PC-3 (cell line): ENCODE measurements around the gene KRTAP12-1. TPM values are rescaled to one million over a fixed set of nuclear protein-coding genes. Genes with fewer than 3 reads are reported as not detected.

Source experiments
- ATAC-seq: fragments of 200-7000 bp; cut with Tn5 transposase; 2 replicates; pipeline ENCODE4 v1.9.1; 2020; ENCODE audit warnings: mild to moderate bottlenecking, moderate library complexity
- BruUV-seq: library from RNA; stranded (reverse); fragments of 400-500 nt; replicated peaks from 2 replicates; lab custom pipeline; 2021; lab: Mats Ljungman, UMichigan
- CTCF ChIA-PET: fragments of 300-600 bp; sonication (Branson Sonifier 250); formaldehyde crosslinking; loops from one replicate; lab custom pipeline; 2022; ENCODE audit warnings: antibody characterized with exemption; lab: Charles Lee
- POLR2A ChIA-PET: fragments of 300-600 bp; sonication (Branson Sonifier 250); formaldehyde crosslinking; loops from one replicate; lab custom pipeline; 2022; ENCODE audit warnings: antibody characterized with exemption; ENCODE audit not compliant: unreplicated experiment; lab: Charles Lee
- DNase-seq: peaks from one replicate; pipeline ENCODE4 v3.0.0-alpha.2; 2015
- H2AFZ ChIP-seq: fragments of 300-600 bp; sonication (generic); 2 replicates; pipeline ENCODE4 v1.6.0; 2016; ENCODE audit warnings: antibody characterized with exemption, low read length
- H3F3A ChIP-seq: fragments of 300-600 bp; sonication (generic); one replicate; pipeline ENCODE4 v1.6.0; 2017; ENCODE audit warnings: antibody characterized with exemption, low read length, control low read depth, mild to moderate bottlenecking; ENCODE audit not compliant: unreplicated experiment
- H3K27ac ChIP-seq: fragments of 300-600 bp; sonication (generic); 2 replicates; pipeline ENCODE4 v1.5.1; 2016; ENCODE audit warnings: mild to moderate bottlenecking, low read length
- H3K27me3 ChIP-seq: fragments of 300-600 bp; sonication (generic); 2 replicates; pipeline ENCODE4 v1.6.1; 2016; ENCODE audit warnings: low read length, mixed read lengths
- H3K36me3 ChIP-seq: fragments of 300-600 bp; sonication (generic); 2 replicates; pipeline ENCODE4 v1.6.1; 2016; ENCODE audit warnings: low read depth, mixed run types, low read length, mixed read lengths
- H3K4me1 ChIP-seq: fragments of 300-600 bp; sonication (generic); 2 replicates; pipeline ENCODE4 v1.5.1; 2016; ENCODE audit warnings: low read length; ENCODE audit not compliant: insufficient read depth
- H3K4me2 ChIP-seq: fragments of 300-600 bp; sonication (generic); 2 replicates; pipeline ENCODE4 v1.6.0; 2016; ENCODE audit warnings: low read length
- H3K4me3 ChIP-seq: fragments of 300-600 bp; sonication (generic); 2 replicates; pipeline ENCODE4 v1.5.1; 2016; ENCODE audit warnings: mild to moderate bottlenecking, low read length, mixed read lengths
- H3K79me2 ChIP-seq: fragments of 300-600 bp; sonication (generic); 2 replicates; pipeline ENCODE4 v1.6.1; 2017; ENCODE audit warnings: low read length, mixed read lengths
- H3K9ac ChIP-seq: fragments of 300-600 bp; sonication (generic); 2 replicates; pipeline ENCODE4 v1.6.0; 2016; ENCODE audit warnings: mild to moderate bottlenecking, low read length
- H3K9me2 ChIP-seq: fragments of 300-600 bp; sonication (generic); replicated peaks from 2 replicates; pipeline ENCODE4 v1.6.1; 2016; ENCODE audit warnings: mixed run types, low read length, mixed read lengths
- H3K9me3 ChIP-seq: fragments of 300-600 bp; sonication (generic); 2 replicates; pipeline ENCODE4 v1.6.1; 2016; ENCODE audit warnings: low read length, mixed read lengths
- H4K20me1 ChIP-seq: fragments of 300-600 bp; sonication (generic); 2 replicates; pipeline ENCODE4 v1.6.1; 2016; ENCODE audit warnings: low read length, mixed read lengths
- CTCF ChIP-seq: fragments of 300-600 bp; sonication (generic); conservative IDR thresholded peaks from 2 replicates; pipeline ENCODE4 v1.5.1; 2017; ENCODE audit warnings: antibody characterized with exemption, low read depth, mild to moderate bottlenecking, low read length
- EZH2 ChIP-seq: fragments of 300-600 bp; sonication (generic); IDR thresholded peaks from one replicate; pipeline ENCODE4 v1.6.1; 2017; ENCODE audit warnings: antibody characterized with exemption, mild to moderate bottlenecking, low read length; ENCODE audit not compliant: unreplicated experiment
- EZH2phosphoT487 ChIP-seq: fragments of 300-600 bp; sonication (generic); IDR thresholded peaks from 2 replicates; pipeline ENCODE4 v1.6.1; 2018; ENCODE audit warnings: mild to moderate bottlenecking, antibody characterized with exemption, low read length, borderline replicate concordance
- intact Hi-C: fragments of 100-400 bp; cut with micrococcal nuclease; formaldehyde crosslinking; loops from 2 replicates; pipeline ENCODE4 v1.9.0; 2023
- total RNA-seq: library from RNA; depleted of rRNA; stranded (reverse); fragments of >200 nt; gene quantifications from 2 replicates; pipeline ENCODE4 v1.2.3, GENCODE V29; 2014

KRTAP12-1 gene
- total RNA-seq, 1 experiment from 2014 or later: 0.62 TPM

GRCh38 chr21:44727321-44727720, 45.4 kb upstream of the KRTAP12-1 start:
- DNase-seq: no peak
- H3K4me1 ChIP-seq: no peaks in the 10 kb centered on the region
- POLR2A ChIA-PET: no interaction called here

GRCh38 chr21:44726826-44727225, 44.9 kb upstream of the KRTAP12-1 start:
- Histone ChIP-seq H3K9me3 (no peaks in the 10 kb centered on the region), H3K36me3 (no peaks in the 10 kb centered on the region), H3K4me1 (no peaks in the 10 kb centered on the region), H3K4me2 (no peak overlapping the region), H4K20me1 (no peaks in the 10 kb centered on the region), H3F3A (no peaks in the 10 kb centered on the region), H3K9ac (no peak overlapping the region), H3K4me3 (no peak overlapping the region), H2AFZ (no peak overlapping the region), H3K79me2 (no peaks in the 10 kb centered on the region), H3K27ac (no peak overlapping the region), H3K27me3 (no peaks in the 10 kb centered on the region), H3K9me2 (no peaks in the 10 kb centered on the region)
- DNase-seq (no peak), ATAC-seq (no peak)
- POLR2A ChIA-PET: no interaction called here
- TF ChIP-seq EZH2phosphoT487 (no peak), EZH2 (no peak), CTCF (no peak)
- CTCF ChIA-PET: no interaction called here
- intact Hi-C loops: no loop called here
- BruUV-seq: no TSS peak

More at GRCh38 chr21:44727321-44727720, 45.4 kb upstream of the KRTAP12-1 start:
- H3K27ac ChIP-seq: no peak overlapping the region
- intact Hi-C loops: no loop called here
- no peaks in the 10 kb centered on the region for H3K27me3 ChIP-seq
- no peak overlapping the region for H3K9ac ChIP-seq
- CTCF ChIA-PET: no interaction called here
- no peaks in the 10 kb centered on the region for H3F3A ChIP-seq
- no TSS peak for BruUV-seq
- H3K4me3 ChIP-seq: no peak overlapping the region
- H3K36me3 ChIP-seq: no peaks in the 10 kb centered on the region
- no peak overlapping the region for H2AFZ ChIP-seq
- ATAC-seq: no peak
- no peaks in the 10 kb centered on the region for H4K20me1 ChIP-seq
- H3K9me3 ChIP-seq: no peaks in the 10 kb centered on the region
- no peak overlapping the region for H3K4me2 ChIP-seq
- H3K9me2 ChIP-seq: no peaks in the 10 kb centered on the region
- no peak for TF ChIP-seq EZH2phosphoT487
- no peak for TF ChIP-seq EZH2
- H3K79me2 ChIP-seq: no peaks in the 10 kb centered on the region

- Histone ChIP-seq H3F3A (no peaks in the 10 kb centered on the region), H3K79me2 (no peaks in the 10 kb centered on the region), H3K36me3 (no peaks in the 10 kb centered on the region), H3K4me1 (no peaks in the 10 kb centered on the region), H3K9ac (no peak overlapping the region), H4K20me1 (no peaks in the 10 kb centered on the region), H3K27me3 (no peaks in the 10 kb centered on the region), H3K27ac (no peak overlapping the region), H3K4me2 (no peak overlapping the region), H3K9me2 (no peaks in the 10 kb centered on the region), H3K4me3 (no peak overlapping the region), H2AFZ (no peak overlapping the region), H3K9me3 (no peaks in the 10 kb centered on the region)
- CTCF ChIA-PET: no interaction called here
- no TSS peak for BruUV-seq
- DNase-seq: no peak
- no peak for TF ChIP-seq EZH2
- no peak for TF ChIP-seq CTCF
- TF ChIP-seq EZH2phosphoT487: no peak
- no peak for ATAC-seq
- POLR2A ChIA-PET: no interaction called here
- intact Hi-C loops: no loop called here
These were observed 43.0 kb upstream of the KRTAP12-1 start for GRCh38 chr21:44724926-44725325.
